ENCODE data around the gene FABP3. TPM values are rescaled to one million over a fixed set of nuclear protein-coding genes. Genes with fewer than 3 reads are reported as not detected.

Gene FABP3
- total RNA-seq, 2 experiments from 2014 or later = not detected

GRCh38 chr1:31401241-31401640 lies 28.4 kb upstream of the FABP3 start:
- no peaks in the 10 kb centered on the region for H3K9me3 ChIP-seq (ENCODE audit: low read length)
- no peaks in the 10 kb centered on the region for H3K4me1 ChIP-seq (ENCODE audit: insufficient read depth, low read length, poor library complexity, severe bottlenecking)
- intact Hi-C loops (cut with micrococcal nuclease; ENCODE audit: unreplicated experiment) = no loop called here
- no TSS peak for BruUV-seq (replicated peaks)
- H3K27ac ChIP-seq (ENCODE audit: low read depth, low read length, poor library complexity, severe bottlenecking) = no peak overlapping the region
- H3K4me3 ChIP-seq (ENCODE audit: low read depth, low read length, poor library complexity, severe bottlenecking) = no peak overlapping the region
- no peak for DNase-seq (ENCODE audit: low spot score)
- no peaks in the 10 kb centered on the region for H3K9me2 ChIP-seq (ENCODE audit: insufficient read depth, low read length)
- no peak overlapping the region for H3K4me2 ChIP-seq (ENCODE audit: low read length)
- ChIA-PET CTCF (ENCODE audit: unreplicated experiment) (no interaction called here), POLR2A (no interaction called here)
- H3K79me2 ChIP-seq (ENCODE audit: insufficient read depth, low read depth, low read length) = no peaks in the 10 kb centered on the region
- H2AFZ ChIP-seq (ENCODE audit: low read length) = no peak overlapping the region
- TF ChIP-seq EZH2phosphoT487 (IDR thresholded peaks at IDR 0.05; ENCODE audit: borderline replicate concordance, low read depth, low read length) = no peak
- TF ChIP-seq, protein P1, sequence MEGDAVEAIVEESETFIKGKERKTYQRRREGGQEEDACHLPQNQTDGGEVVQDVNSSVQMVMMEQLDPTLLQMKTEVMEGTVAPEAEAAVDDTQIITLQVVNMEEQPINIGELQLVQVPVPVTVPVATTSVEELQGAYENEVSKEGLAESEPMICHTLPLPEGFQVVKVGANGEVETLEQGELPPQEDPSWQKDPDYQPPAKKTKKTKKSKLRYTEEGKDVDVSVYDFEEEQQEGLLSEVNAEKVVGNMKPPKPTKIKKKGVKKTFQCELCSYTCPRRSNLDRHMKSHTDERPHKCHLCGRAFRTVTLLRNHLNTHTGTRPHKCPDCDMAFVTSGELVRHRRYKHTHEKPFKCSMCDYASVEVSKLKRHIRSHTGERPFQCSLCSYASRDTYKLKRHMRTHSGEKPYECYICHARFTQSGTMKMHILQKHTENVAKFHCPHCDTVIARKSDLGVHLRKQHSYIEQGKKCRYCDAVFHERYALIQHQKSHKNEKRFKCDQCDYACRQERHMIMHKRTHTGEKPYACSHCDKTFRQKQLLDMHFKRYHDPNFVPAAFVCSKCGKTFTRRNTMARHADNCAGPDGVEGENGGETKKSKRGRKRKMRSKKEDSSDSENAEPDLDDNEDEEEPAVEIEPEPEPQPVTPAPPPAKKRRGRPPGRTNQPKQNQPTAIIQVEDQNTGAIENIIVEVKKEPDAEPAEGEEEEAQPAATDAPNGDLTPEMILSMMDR (conservative IDR thresholded peaks at IDR 0.05; ENCODE audit: low read length) = no peak
- H4K20me1 ChIP-seq (ENCODE audit: insufficient read depth, low read length) = no peaks in the 10 kb centered on the region
- no peaks in the 10 kb centered on the region for H3K36me3 ChIP-seq (ENCODE audit: insufficient read depth, low read length)

- intact Hi-C loops (cut with micrococcal nuclease; ENCODE audit: unreplicated experiment) = no loop called here
- Histone ChIP-seq H3K4me3 (ENCODE audit: low read depth, low read length, poor library complexity, severe bottlenecking) (no peak overlapping the region), H3K79me2 (ENCODE audit: insufficient read depth, low read depth, low read length) (no peaks in the 10 kb centered on the region), H3K9me3 (ENCODE audit: low read length) (no peaks in the 10 kb centered on the region), H4K20me1 (ENCODE audit: insufficient read depth, low read length) (no peaks in the 10 kb centered on the region), H3K4me1 (ENCODE audit: insufficient read depth, low read length, poor library complexity, severe bottlenecking) (no peaks in the 10 kb centered on the region), H3K9me2 (ENCODE audit: insufficient read depth, low read length) (no peaks in the 10 kb centered on the region), H3K27ac (ENCODE audit: low read depth, low read length, poor library complexity, severe bottlenecking) (no peak overlapping the region), H3K4me2 (ENCODE audit: low read length) (0 out of 2 replicates have a peak overlapping the region, but pooled peaks have one; percentile 3), H2AFZ (ENCODE audit: low read length) (no peak overlapping the region), H3K36me3 (ENCODE audit: insufficient read depth, low read length) (no peaks in the 10 kb centered on the region)
- ChIA-PET CTCF (ENCODE audit: unreplicated experiment) (no interaction called here), POLR2A (no interaction called here)
- TF ChIP-seq, protein P1 (conservative IDR thresholded peaks at IDR 0.05; ENCODE audit: low read length) = no peak
- TF ChIP-seq EZH2phosphoT487 (IDR thresholded peaks at IDR 0.05; ENCODE audit: borderline replicate concordance, low read depth, low read length) = no peak
- no TSS peak for BruUV-seq (replicated peaks)
- no peak for DNase-seq (ENCODE audit: low spot score)
Observed at GRCh38 chr1:31400393-31400792, 27.5 kb upstream of the FABP3 start.

GRCh38 chr1:31399976-31400375 lies 27.1 kb upstream of the FABP3 start:
- BruUV-seq (replicated peaks) = no TSS peak
- Histone ChIP-seq H4K20me1 (ENCODE audit: insufficient read depth, low read length) (no peaks in the 10 kb centered on the region), H3K79me2 (ENCODE audit: insufficient read depth, low read depth, low read length) (no peaks in the 10 kb centered on the region), H3K36me3 (ENCODE audit: insufficient read depth, low read length) (no peaks in the 10 kb centered on the region), H3K9me3 (ENCODE audit: low read length) (no peaks in the 10 kb centered on the region), H3K4me3 (ENCODE audit: low read depth, low read length, poor library complexity, severe bottlenecking) (no peak overlapping the region), H3K27ac (ENCODE audit: low read depth, low read length, poor library complexity, severe bottlenecking) (no peak overlapping the region), H3K9me2 (ENCODE audit: insufficient read depth, low read length) (no peaks in the 10 kb centered on the region), H2AFZ (ENCODE audit: low read length) (no peak overlapping the region), H3K4me2 (ENCODE audit: low read length) (0 out of 2 replicates have a peak overlapping the region, but pooled peaks have one; percentile 3), H3K4me1 (ENCODE audit: insufficient read depth, low read length, poor library complexity, severe bottlenecking) (peaks cover 1% of the 10 kb centered on the region)
- no peak for DNase-seq (ENCODE audit: low spot score)
- POLR2A ChIA-PET = no interaction called here
- intact Hi-C loops (cut with micrococcal nuclease; ENCODE audit: unreplicated experiment) = no loop called here
- CTCF ChIA-PET (ENCODE audit: unreplicated experiment) = no interaction called here
- no peak for TF ChIP-seq EZH2phosphoT487 (IDR thresholded peaks at IDR 0.05; ENCODE audit: borderline replicate concordance, low read depth, low read length)
- TF ChIP-seq, protein P1 (conservative IDR thresholded peaks at IDR 0.05; ENCODE audit: low read length) = no peak
